GM18502 (cell line): Measurements from ENCODE around the gene CALML4.
"Not testable (repeated sequence)": the region's sequence is repeated elsewhere in the genome, so short reads cannot be mapped to it uniquely, and the experiment has no call there.

Experiments
- ATAC-seq: cut with Tn5 transposase; IDR thresholded peaks from one replicate; pipeline ENCODE4 v1.9.1; 2021; ENCODE audit warnings: mild to moderate bottlenecking; ENCODE audit not compliant: unreplicated experiment, poor library complexity

The CALML4 gene

GRCh38 chr15:68195336-68196112, 9.6 kb downstream of the CALML4 start:
- no peak for ATAC-seq

- no peak for ATAC-seq
Measured at GRCh38 chr15:68192804-68193486, 12.2 kb downstream of the CALML4 start.

DNA sequence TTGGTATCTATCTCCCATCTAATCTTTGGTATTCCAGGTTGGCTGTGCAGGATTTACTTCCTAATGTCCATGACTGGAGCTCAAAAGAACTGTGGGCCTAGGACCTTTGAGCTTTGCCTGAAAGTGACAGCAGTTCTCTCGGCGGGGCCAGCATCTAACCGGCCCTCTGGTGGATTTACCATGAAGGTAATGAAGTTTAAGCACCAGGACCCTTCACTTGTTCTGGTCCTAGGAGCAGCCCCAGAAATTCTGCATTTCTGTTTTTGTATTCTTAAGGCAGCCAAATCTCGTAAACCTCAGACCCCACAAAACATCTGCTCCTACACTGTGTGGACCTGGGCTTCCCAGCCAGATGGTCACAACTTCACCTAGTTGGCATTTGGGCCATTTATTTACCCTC, 13.0 kb downstream of the CALML4 start:
- no peak for ATAC-seq

GRCh38 chr15:68191555-68191954, 13.6 kb downstream of the CALML4 start:
- no peak for ATAC-seq

DNA sequence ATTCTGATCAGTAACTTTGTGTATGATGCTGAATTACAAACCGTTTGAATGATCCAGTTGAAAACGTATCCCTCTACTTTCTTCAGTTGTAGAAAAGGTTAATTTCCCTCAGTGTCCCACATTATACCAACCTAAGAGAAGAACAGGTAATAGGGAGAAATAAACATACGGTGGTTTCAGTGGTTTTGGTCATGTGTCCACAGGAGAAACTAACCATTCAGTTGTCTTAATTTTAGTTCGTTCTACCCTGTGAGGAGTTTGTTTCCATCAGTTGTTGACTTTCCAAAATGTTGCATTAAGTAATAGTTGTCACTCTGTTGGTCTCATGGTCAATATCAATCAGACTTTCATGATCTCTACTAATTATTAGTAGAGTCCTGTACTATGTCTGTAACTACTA, 15.1 kb downstream of the CALML4 start:
- no peak for ATAC-seq

DNA sequence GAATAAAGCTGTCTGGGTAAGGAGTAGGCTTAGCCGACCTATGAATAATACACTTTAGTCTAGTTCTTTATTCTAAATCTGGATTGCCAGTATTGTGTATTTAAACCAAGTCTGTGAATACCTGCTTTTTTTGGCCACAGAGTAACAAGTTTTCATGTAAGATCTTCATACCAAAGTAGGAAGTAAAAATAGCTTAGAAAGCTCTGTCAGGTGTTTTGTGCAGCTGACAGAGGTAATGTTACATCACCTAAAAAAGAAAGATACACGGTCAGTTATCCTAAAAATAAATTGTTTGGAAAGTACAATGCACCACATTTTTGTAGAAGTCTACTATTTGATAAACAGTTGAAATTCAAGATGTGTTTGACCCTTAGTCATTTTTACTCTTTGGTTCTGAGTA, 16.5 kb downstream of the CALML4 start:
- no peak for ATAC-seq

DNA sequence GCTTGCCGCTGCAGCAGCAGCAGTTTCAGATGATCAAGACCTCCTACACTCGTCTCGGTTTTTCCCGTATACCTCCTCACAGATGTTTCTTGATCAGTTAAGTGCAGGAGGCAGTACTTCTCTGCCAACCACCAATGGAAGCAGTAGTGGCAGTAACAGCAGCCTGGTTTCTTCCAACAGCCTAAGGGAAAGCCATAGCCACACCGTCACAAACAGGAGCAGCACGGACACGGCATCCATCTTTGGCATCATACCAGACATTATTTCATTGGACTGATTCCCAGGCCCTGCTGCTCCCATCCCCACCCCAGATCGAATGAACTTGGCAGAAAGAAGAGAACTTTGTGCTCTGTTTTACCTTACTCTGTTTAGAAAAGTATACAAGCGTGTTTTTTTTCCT, 17.6 kb downstream of the CALML4 start:
- no peak for ATAC-seq

DNA sequence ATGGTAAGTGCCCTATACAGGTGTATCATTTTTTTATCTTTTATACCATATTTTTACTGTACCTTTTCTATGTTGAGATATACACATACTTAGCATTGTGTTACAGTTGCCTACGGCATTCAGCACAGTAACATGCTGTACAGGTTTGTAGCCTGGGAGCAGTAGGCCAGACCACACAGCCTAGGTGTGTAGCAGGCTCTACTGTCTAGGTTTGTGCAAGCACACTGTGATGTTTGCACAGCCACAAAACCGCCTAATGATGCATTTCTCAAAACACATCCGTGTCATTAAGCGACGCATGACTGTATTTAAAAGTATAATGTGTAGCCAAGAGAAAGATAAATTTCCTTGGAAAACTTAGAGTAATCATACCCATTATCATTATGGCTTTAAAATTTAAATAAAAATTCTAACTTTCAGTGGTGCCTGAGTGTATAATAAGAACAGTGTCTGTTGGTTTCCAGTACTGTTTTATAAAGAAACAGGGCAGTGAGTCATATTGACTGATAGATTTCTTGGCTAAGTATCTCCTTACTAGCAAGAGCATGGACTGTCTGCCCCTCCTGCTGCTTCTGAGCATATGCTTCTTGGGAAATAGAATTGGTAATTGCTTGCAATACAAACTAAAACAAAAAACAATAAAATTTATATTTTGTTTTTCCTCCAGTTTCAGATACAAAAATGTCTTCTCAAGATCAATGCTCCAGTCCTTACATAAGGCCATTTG, 18.3 kb downstream of the CALML4 start:
- ATAC-seq = no peak

DNA sequence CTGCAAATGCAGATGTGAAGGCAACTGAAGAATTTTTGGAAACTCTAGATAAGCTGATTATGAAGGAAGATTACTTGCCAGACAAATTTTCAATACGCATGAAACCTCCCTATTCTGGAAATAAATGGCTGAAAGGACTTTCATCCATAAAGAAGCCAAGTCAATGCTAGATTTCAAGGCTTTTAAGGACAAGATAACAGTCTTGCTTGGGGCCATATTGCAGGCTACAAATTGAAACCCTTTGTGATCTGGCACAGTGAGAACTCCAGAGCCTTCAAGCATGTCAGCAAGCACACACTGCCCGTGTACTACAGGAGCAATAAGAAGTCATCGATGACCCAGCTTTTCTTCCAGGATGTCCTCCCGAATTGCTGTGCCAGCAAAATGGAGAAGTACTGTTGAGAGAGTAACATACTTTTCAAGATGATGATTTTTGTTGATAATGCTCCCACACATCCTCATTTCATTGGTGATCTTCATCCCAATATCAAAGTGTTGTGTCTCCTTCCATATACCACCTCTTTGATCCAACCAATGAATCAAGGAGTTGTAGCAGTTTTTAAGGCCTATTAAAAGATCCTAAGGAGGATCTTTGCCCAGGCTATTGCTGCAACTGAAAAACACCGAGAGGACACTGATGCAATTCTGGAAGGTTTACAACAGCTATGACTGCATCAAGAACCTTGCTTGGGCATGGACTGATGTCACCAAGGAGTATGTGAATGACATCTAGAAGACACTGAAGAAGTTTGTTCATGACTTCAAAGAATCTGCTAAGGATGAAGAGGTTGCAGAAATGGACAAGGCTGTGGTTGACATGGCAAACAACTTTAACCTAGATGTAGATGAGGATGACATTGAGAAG, 20.3 kb downstream of the CALML4 start:
- ATAC-seq = no peak

DNA sequence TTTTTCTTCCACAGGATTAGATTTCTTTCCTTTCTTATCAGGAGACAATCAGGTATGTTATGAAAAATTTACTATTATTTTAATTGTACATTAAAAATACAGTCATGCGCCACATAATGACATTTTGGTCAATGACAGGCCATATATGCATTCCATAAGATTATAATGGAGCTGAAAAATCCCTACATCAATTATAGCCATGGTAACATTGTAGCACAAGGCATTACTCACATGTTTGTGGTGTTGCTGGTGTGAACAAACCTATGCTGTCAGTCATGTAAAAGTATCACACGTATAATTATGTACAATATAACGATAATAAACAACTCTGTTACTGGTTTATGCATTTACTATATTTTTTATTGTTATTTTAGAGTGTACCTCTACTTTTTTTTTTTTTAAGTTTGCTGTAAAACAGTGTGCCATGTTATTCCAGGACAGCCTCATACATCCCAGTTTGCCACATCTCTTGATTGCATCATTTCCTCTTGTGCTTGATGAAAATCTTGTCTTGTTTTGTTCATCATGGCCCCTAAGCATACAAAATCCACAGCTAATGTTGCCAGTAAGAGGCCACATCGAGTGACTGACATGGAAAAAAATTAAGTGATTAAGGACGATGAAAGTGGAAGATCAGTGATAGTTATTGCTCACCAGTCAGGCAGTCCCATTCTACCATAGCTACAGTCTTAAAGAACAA, 21.4 kb downstream of the CALML4 start:
- no peak for ATAC-seq

- ATAC-seq = no peak
Measured at GRCh38 chr15:68177742-68178141, 27.4 kb downstream of the CALML4 start.

GRCh38 chr15:68176601-68177000, 28.5 kb downstream of the CALML4 start:
- ATAC-seq = no peak

DNA sequence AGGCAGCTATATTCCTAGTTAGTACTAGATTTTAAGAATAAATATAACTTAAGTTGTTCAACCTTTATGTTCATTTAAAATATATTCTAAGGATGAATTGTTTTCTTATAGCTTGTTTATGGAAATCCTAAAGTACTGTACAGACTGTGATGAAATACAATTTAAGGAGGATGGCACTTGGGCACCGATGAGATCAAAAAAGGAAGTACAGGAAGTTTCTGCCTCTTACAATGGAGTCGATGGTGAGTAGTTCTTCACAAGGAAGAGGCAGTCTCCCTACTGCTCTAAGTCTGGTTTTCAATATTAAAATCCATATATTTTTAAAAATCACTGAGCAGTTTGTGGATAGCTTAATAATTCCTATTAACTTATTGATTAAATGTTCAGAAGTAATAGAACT, 29.6 kb downstream of the CALML4 start:
- ATAC-seq = no peak

- ATAC-seq = no peak
Measured at GRCh38 chr15:68173119-68173518, 32.0 kb downstream of the CALML4 start.

DNA sequence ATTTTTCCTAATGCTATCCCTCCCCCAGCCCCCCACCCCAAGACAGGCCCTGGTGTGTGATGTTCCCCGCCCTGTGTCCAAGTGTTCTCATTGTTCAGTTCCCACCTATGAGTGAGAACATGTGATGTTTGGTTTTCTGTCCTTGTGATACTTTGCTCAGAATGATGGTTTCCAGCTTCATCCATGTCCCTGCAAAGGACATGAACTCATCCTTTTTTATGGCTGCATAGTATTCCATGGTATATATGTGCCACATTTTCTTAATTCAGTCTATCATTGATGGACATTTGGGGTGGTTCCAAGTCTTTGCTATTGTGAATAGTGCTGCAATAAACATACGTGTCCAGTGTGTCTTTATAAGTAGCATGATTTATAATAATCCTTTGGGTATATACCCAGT, 33.1 kb downstream of the CALML4 start:
- not testable (repeated sequence) for ATAC-seq

- no peak for ATAC-seq
Measured at GRCh38 chr15:68166847-68167246, 38.3 kb downstream of the CALML4 start.

- ATAC-seq = no peak
Measured at GRCh38 chr15:68163191-68163590, 41.9 kb downstream of the CALML4 start.

- ATAC-seq = no peak
Measured at GRCh38 chr15:68158046-68158628, 47.0 kb downstream of the CALML4 start.

DNA sequence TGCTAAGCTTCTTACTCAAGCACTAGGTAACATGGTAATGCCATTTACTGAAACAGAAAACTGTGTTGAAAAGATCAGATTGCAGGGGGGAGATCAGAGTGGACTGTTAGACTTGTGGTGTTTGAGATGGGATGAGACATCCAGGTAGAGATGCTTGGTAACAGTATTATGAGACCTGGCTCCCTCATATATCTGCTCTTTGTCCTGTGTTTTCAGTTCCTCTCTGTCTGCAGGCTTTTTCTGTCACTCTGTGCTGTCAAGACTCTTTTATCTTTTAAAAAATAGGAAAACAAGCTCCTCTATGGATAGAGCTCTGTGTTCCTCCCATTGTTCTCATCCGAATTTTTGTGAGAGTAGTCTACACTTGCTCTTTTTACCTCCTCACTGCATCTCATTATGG, 48.1 kb downstream of the CALML4 start:
- no peak for ATAC-seq
